Activated T-helper 2 cell treated with anti-CD3 and anti-CD28 coated beads, Interferon-gamma antibody, Interleukin-2, Interleukin-4, amounts not matched to agents 10 μg/mL and 5 μg/mL and 100 μg/mL, durations not matched to agents 14 hours and 24 hours and 36 hours (primary cell): ENCODE results near the gene CLCN5. TPM values are rescaled to one million over a fixed set of nuclear protein-coding genes. Genes with fewer than 3 reads are reported as not detected.

Source experiments
- DNase-seq: peaks from one replicate; pipeline ENCODE4 v3.0.0; 2021; ENCODE audit warnings: low spot score
- H3K27ac Mint-ChIP-seq: one replicate; pipeline ENCODE4 v1.8.0; 2021; ENCODE audit warnings: mixed read lengths
- H3K27me3 Mint-ChIP-seq: one replicate; pipeline ENCODE4 v1.8.0; 2021; ENCODE audit warnings: low read depth, mixed read lengths
- H3K36me3 Mint-ChIP-seq: one replicate; pipeline ENCODE4 v1.8.0; 2021; ENCODE audit warnings: low read depth, mixed read lengths
- H3K4me1 Mint-ChIP-seq: one replicate; pipeline ENCODE4 v1.8.0; 2021; ENCODE audit warnings: low read depth, mixed read lengths
- H3K4me3 Mint-ChIP-seq: one replicate; pipeline ENCODE4 v1.8.0; 2021; ENCODE audit warnings: low read depth, mild to moderate bottlenecking, moderate library complexity, mixed read lengths
- H3K9me3 Mint-ChIP-seq: one replicate; pipeline ENCODE4 v1.8.0; 2021; ENCODE audit warnings: mixed read lengths
- intact Hi-C: fragments of 100-400 bp; cut with micrococcal nuclease; formaldehyde crosslinking; loops from one replicate; pipeline ENCODE4 v1.15.1; 2023
- total RNA-seq: library from RNA; stranded (reverse); gene quantifications from 2 replicates; pipeline ENCODE4 v1.2.3, GENCODE V29; 2022

The CLCN5 gene
- total RNA-seq, 1 donor from 2014 or later = 5.6 TPM

DNA sequence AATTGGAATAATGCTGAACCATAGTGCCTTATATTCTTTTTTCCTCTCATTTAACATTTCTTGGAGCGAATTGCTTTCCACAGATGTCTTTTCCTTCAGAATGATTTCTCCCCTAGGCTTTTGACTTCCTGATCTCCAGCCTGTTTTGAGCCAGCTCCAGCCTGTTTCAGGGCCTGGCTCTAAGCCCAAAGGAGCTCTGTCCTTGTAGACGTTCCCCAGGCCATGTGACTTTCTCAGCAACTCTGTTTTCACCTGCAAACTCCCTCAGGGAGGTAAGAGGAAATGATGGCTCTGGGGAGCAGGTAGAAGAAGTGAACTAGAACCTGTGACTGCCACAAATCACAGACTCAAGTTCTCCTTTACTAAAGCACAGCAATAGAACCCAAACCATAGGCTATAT is 189.3 kb downstream of the CLCN5 start:
- H3K27me3 Mint-ChIP-seq = peaks cover 2% of the 10 kb centered on the region
- intact Hi-C loops = no loop called here
- H3K9me3 Mint-ChIP-seq = no peaks in the 10 kb centered on the region
- no peaks in the 10 kb centered on the region for H3K4me1 Mint-ChIP-seq
- no peak for DNase-seq
- no peaks in the 10 kb centered on the region for H3K36me3 Mint-ChIP-seq
- no peak overlapping the region for H3K4me3 Mint-ChIP-seq
- H3K27ac Mint-ChIP-seq = no peak overlapping the region

DNA sequence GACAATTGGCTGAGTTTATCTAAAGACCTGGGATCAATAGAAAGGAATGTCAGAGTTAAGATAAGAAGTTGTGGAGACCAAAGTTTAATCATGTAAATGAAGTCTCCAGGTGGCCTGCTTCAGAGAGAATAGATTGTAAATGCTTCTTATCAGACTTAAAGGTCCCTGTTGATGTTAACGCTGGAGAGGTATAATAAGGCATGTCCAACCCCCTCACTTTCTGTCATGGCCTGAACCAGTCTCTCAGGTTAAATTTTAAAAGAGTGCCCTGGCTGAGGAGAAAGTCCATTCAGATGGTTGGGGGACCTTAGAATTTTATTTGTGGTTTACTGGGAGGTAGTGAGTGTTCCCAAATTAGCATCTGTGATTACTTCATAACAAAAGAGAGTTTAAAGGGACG is 191.7 kb downstream of the CLCN5 start:
- Mint-ChIP-seq H3K36me3 (no peaks in the 10 kb centered on the region), H3K4me3 (no peak overlapping the region)

DNA sequence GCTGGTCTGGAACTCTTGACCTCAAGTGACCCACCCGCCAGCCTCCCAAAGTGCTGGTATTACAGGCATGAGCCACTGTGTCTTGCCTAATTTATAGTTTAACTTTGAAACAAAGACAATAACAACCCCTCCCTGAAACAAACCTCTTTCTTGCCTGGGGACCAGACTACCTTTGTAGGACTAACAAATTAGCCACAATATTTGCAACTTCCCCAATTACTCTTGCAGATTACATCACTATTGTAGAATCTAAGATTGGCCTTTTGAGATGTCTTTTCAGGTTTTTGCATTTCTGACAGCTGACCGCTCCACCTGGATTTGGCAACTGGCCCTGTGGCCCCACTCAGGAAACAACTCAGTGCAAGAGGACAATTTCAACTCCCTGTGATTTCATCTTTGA is 193.6 kb downstream of the CLCN5 start:
- no peak for DNase-seq
- H3K27me3 Mint-ChIP-seq = peaks cover 2% of the 10 kb centered on the region
- intact Hi-C loops = no loop called here
- no peak overlapping the region for H3K27ac Mint-ChIP-seq
- H3K36me3 Mint-ChIP-seq = no peaks in the 10 kb centered on the region
- no peaks in the 10 kb centered on the region for H3K9me3 Mint-ChIP-seq
- H3K4me3 Mint-ChIP-seq = no peak overlapping the region
- no peaks in the 10 kb centered on the region for H3K4me1 Mint-ChIP-seq

More for the DNA sequence above, 191.7 kb downstream of the CLCN5 start:
- H3K4me1 Mint-ChIP-seq = no peaks in the 10 kb centered on the region
- H3K9me3 Mint-ChIP-seq = no peaks in the 10 kb centered on the region
- intact Hi-C loops = no loop called here
- H3K27ac Mint-ChIP-seq = no peak overlapping the region
- no peak for DNase-seq
- no peaks in the 10 kb centered on the region for H3K27me3 Mint-ChIP-seq

DNA sequence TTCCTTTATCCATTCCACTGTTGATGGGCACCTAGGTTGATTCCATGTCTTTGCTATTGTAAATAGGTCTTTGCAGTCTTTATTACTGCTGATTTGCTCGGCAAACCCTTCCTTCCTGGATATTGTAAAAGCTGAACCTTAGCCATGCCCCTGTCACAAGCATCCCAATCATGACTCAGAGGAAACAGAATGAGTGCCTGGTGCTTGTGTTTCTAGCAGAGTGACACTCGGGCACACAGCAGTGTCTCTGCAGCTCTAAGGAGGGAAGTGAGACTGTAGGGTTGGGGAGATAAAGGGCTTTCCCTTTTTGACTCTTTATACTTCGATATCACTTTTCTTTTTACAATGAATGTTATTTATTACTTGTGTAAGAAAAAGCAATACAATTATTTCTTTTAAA is 195.1 kb downstream of the CLCN5 start:
- no peaks in the 10 kb centered on the region for H3K9me3 Mint-ChIP-seq
- intact Hi-C loops = no loop called here
- H3K27ac Mint-ChIP-seq = no peak overlapping the region
- H3K27me3 Mint-ChIP-seq = peaks cover 4% of the 10 kb centered on the region
- H3K4me3 Mint-ChIP-seq = no peak overlapping the region
- H3K36me3 Mint-ChIP-seq = no peaks in the 10 kb centered on the region
- H3K4me1 Mint-ChIP-seq = no peaks in the 10 kb centered on the region
- no peak for DNase-seq

DNA sequence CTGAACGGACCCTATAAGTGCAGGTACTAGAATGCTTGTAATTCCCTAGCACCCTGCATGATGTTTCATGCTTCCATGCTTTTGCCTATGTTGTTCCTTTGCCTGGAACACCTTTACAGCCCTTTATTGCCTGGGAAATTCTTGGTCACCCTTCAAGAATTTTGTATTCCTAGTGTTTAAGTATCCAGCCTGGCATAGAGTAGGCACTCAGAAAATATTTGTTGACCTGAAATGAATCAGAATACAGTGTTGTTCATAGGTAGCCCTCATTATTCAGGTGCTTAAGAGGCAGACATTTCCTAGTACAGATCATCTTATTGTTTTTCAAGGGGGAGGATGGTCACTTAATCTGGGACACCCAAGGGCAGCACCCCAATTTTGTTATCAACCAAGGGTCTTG is 203.1 kb downstream of the CLCN5 start:
- Mint-ChIP-seq H3K27ac (no peak overlapping the region), H3K4me1 (no peaks in the 10 kb centered on the region), H3K27me3 (peaks cover 11% of the 10 kb centered on the region), H3K36me3 (no peaks in the 10 kb centered on the region), H3K9me3 (no peaks in the 10 kb centered on the region), H3K4me3 (no peak overlapping the region)
- intact Hi-C loops = no loop called here
- no peak for DNase-seq

DNA sequence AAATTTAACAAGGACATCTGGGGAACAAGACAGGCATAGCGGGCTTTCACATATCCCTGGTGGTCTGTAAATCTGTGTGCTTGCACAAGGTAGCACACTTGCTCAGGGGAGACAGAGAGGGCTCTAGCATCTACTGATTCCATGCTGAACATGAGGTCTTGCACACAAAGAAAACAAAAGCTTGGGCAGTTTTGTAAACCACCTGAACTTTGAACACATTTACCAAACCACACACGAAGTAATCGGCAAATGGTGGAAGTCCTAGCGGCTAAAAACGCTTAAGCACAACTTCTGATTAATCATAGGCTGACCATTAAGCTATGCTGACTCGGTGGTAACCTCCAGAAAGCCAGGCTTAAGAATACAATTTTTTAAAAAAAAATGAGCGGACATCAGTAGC is 225.6 kb downstream of the CLCN5 start:
- Mint-ChIP-seq H3K27ac (no peak overlapping the region), H3K9me3 (no peaks in the 10 kb centered on the region), H3K4me1 (no peaks in the 10 kb centered on the region), H3K27me3 (no peaks in the 10 kb centered on the region), H3K36me3 (no peaks in the 10 kb centered on the region), H3K4me3 (no peak overlapping the region)
- intact Hi-C loops = no loop called here
- no peak for DNase-seq

Other genes with a start within 250 kb of the CLCN5 start
- not detected in 2 replicates for gene PAGE1, start 226.6 kb upstream of the CLCN5 start, total RNA-seq
- gene PAGE4, start 93.3 kb upstream of the CLCN5 start, total RNA-seq = not detected in 2 replicates
- gene USP27X, start 43.1 kb upstream of the CLCN5 start, total RNA-seq = 1.7 TPM in 2 replicates